NCI-H2107 treated with DMSO at 0.1 percent for 48 hours (cell line): ENCODE measurements around the gene RNF40.
"Not testable (repeated sequence)": the region's sequence is repeated elsewhere in the genome, so short reads cannot be mapped to it uniquely, and the experiment has no call there.

Experiments used
- DNase-seq: peaks from one replicate; lab custom pipeline; 2025; ENCODE audit not compliant: unreplicated experiment; lab: John Stamatoyannopoulos, UW

The RNF40 gene

DNA sequence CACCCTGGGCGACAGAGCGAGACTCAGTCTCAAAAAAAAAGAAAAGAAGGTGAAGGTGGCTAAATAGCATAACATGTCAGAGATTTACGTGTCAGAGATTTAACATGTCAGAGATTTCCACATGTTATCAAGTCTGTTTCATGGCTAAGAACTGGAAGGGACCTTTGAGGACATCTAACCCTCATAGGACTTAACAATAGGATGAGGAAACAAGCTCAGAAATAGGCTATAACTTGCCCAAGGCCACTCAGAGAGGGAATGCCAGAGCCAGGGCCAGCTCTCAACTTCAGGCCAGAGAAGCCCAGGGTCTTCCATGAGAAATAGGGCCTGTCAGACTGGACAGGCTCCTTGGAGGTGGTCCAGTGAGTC is 51.7 kb downstream of the RNF40 start:
- DNase-seq: no peak

DNA sequence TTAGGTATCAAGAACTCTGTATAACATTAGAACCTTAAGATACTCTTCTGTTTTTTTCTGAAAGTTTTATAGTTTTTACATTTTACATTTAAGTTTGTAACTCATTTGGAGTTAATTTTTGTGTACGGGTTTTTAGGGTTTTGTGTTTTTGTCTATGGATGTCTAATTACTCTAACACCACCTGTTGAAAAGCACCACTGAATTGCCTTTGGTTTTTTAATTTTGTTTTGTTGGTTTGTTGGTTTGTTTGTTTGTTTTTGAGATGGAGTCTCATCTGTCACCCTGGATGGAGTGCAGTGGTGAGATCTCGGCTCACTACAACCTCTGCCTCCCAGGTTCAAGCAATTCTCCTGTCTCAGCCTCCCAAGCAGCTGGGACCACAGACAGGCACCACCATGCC is 54.6 kb downstream of the RNF40 start:
- DNase-seq: no peak

- no peak for DNase-seq
These were observed 58.9 kb downstream of the RNF40 start for GRCh38 chr16:30820952-30821421.

DNA sequence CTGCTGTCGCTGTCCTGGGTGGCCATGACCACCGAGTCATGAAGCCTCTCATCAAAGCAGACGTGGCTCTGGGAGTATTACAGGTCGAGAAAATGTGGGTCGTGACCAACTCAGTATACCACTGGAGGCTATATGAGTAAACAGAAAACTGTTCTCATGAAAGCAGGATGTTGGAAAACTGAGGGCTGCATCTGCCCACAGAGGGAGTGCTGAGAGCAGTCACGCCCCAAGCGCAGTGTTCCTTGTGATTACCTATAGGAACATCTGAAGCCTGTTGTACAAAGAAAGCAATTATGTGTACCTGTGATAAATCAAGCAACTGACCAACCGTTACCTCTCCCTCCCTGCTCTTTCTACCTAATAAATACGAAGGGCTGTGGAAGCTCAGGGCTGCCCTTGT is 59.3 kb downstream of the RNF40 start:
- DNase-seq: not testable (repeated sequence)

DNA sequence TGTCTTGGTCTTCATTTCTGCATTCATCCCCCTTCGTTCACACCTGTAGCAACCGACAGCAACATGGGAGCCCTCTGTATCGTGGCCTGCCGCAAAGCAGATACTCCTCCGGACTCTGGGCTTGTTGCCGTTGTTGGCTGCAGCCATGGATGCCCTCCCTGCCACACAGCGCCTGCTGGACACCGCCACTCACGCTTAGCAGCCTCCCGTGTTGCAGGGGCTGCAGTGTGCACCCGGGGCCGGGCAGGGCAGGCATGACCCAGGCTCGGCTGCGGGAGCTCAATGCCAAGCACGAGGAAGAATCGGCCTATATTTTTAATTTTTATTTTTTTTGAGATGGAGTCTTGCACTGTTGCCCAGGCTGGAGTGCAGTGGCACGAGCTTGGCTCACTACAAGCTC is 59.8 kb downstream of the RNF40 start:
- no peak for DNase-seq
